H9 (cell line): ENCODE measurements around the gene DIP2C. TPM values are rescaled to one million over a fixed set of nuclear protein-coding genes. Genes with fewer than 3 reads are reported as not detected.
A peak's percentile ranks its signal among the peaks of the same experiment; 100 is the strongest.

Experiments
- DNase-seq: peaks from one replicate; pipeline ENCODE4 v3.0.0-alpha.2; 2017
- H2AFZ ChIP-seq: one replicate; pipeline ENCODE4 v1.6.1; 2013; ENCODE audit warnings: mild to moderate bottlenecking, low read length, control low read depth, moderate library complexity
- H2AK5ac ChIP-seq: 2 replicates; pipeline ENCODE4 v1.6.1; 2013; ENCODE audit warnings: low read length, control low read depth, mixed read lengths; ENCODE audit not compliant: insufficient read length
- H2BK120ac ChIP-seq: one replicate; pipeline ENCODE4 v1.6.1; 2013; ENCODE audit warnings: low read depth, mild to moderate bottlenecking, low read length, control low read depth, inconsistent platforms; ENCODE audit not compliant: poor library complexity, severe bottlenecking
- H2BK12ac ChIP-seq: 2 replicates; pipeline ENCODE4 v1.6.1; 2013; ENCODE audit warnings: low read length, control low read depth, mixed read lengths, low read depth; ENCODE audit not compliant: insufficient read length
- H2BK15ac ChIP-seq: 2 replicates; pipeline ENCODE4 v1.6.1; 2013; ENCODE audit warnings: low read depth, low read length, control low read depth
- H2BK20ac ChIP-seq: one replicate; pipeline ENCODE4 v1.6.1; 2013; ENCODE audit warnings: low read depth, mild to moderate bottlenecking, low read length, control low read depth, inconsistent platforms; ENCODE audit not compliant: poor library complexity, severe bottlenecking
- H2BK5ac ChIP-seq: 2 replicates; pipeline ENCODE4 v1.6.1; 2013; ENCODE audit warnings: low read length, control low read depth, mixed read lengths; ENCODE audit not compliant: insufficient read length
- H3K14ac ChIP-seq: 2 replicates; pipeline ENCODE4 v1.6.1; 2013; ENCODE audit warnings: low read length, control low read depth; ENCODE audit not compliant: insufficient read depth
- H3K18ac ChIP-seq: 2 replicates; pipeline ENCODE4 v1.6.1; 2013; ENCODE audit warnings: low read depth, mild to moderate bottlenecking, mixed read lengths, low read length, control low read depth; ENCODE audit not compliant: insufficient read length
- H3K23ac ChIP-seq: 2 replicates; pipeline ENCODE4 v1.6.1; 2013; ENCODE audit warnings: low read length, control low read depth, mixed read lengths, low read depth; ENCODE audit not compliant: insufficient read length
- H3K23me2 ChIP-seq: 2 replicates; pipeline ENCODE4 v1.6.1; 2013; ENCODE audit warnings: low read depth, mild to moderate bottlenecking, mixed read lengths, low read length, control low read depth; ENCODE audit not compliant: insufficient read length, poor library complexity, severe bottlenecking
- H3K27ac ChIP-seq: 2 replicates; pipeline ENCODE4 v1.5.1; 2013; ENCODE audit warnings: low read length, control low read depth, mixed read lengths, low read depth; ENCODE audit not compliant: insufficient read length
- H3K27me3 ChIP-seq: 2 replicates; pipeline ENCODE4 v1.6.1; 2013; ENCODE audit warnings: low read length, control low read depth, inconsistent platforms; ENCODE audit not compliant: insufficient read depth
- H3K4ac ChIP-seq: 2 replicates; pipeline ENCODE4 v1.6.1; 2013; ENCODE audit warnings: low read depth, mild to moderate bottlenecking, control low read depth, inconsistent platforms, low read length, moderate library complexity
- H3K4me1 ChIP-seq: 2 replicates; pipeline ENCODE4 v1.6.1; 2013; ENCODE audit warnings: low read length, control low read depth, inconsistent platforms; ENCODE audit not compliant: insufficient read depth
- H3K4me2 ChIP-seq: 2 replicates; pipeline ENCODE4 v1.6.1; 2013; ENCODE audit warnings: low read length, control low read depth, mixed read lengths; ENCODE audit not compliant: insufficient read length, insufficient read depth
- H3K56ac ChIP-seq: 2 replicates; pipeline ENCODE4 v1.6.1; 2013; ENCODE audit warnings: low read depth, mild to moderate bottlenecking, mixed read lengths, low read length, control low read depth; ENCODE audit not compliant: insufficient read length
- H3K79me1 ChIP-seq: 2 replicates; pipeline ENCODE4 v1.6.1; 2013; ENCODE audit warnings: low read depth, mild to moderate bottlenecking, moderate library complexity, low read length, control low read depth, inconsistent platforms; ENCODE audit not compliant: insufficient read depth, poor library complexity, severe bottlenecking
- H3K79me2 ChIP-seq: 2 replicates; pipeline ENCODE4 v1.6.1; 2013; ENCODE audit warnings: low read length, control low read depth, inconsistent platforms; ENCODE audit not compliant: insufficient read depth
- H3K9ac ChIP-seq: 2 replicates; pipeline ENCODE4 v1.6.1; 2013; ENCODE audit warnings: low read length, control low read depth, mixed read lengths; ENCODE audit not compliant: insufficient read length; ENCODE audit errors: extremely low read depth
- H3K9me3 ChIP-seq: one replicate; pipeline ENCODE4 v1.6.1; 2013; ENCODE audit warnings: low read depth, low read length, inconsistent platforms; ENCODE audit not compliant: control insufficient read depth
- H3T11ph ChIP-seq: one replicate; pipeline ENCODE4 v1.6.1; 2013; ENCODE audit warnings: mild to moderate bottlenecking, low read length, control low read depth, inconsistent platforms
- H4K20me1 ChIP-seq: one replicate; pipeline ENCODE4 v1.6.1; 2013; ENCODE audit not compliant: control insufficient read depth, insufficient read length, insufficient read depth
- H4K5ac ChIP-seq: 2 replicates; pipeline ENCODE4 v1.6.1; 2013; ENCODE audit warnings: low read depth, mild to moderate bottlenecking, mixed read lengths, low read length, control low read depth; ENCODE audit not compliant: insufficient read length
- H4K8ac ChIP-seq: replicated peaks from 2 replicates; pipeline ENCODE4 v1.6.1; 2013; ENCODE audit warnings: low read length, control low read depth, mixed read lengths, low read depth; ENCODE audit not compliant: insufficient read length
- H4K91ac ChIP-seq: 2 replicates; pipeline ENCODE4 v1.6.1; 2013; ENCODE audit warnings: low read depth, mild to moderate bottlenecking, moderate library complexity, mixed read lengths, low read length, control low read depth; ENCODE audit not compliant: insufficient read length
- H3K27ac Mint-ChIP-seq, 3 experiments: 2 replicates in 2 of 3; 3 replicates in 1 of 3; pipeline ENCODE4 v1.8.0; 2020 to 2021; ENCODE audit warnings: mixed read lengths in 3 of 3, mild to moderate bottlenecking in 1 of 3, moderate library complexity in 1 of 3
- H3K27me3 Mint-ChIP-seq: 2 replicates; pipeline ENCODE4 v1.8.0; 2021; ENCODE audit warnings: low read depth, mild to moderate bottlenecking, moderate library complexity, mixed read lengths
- H3K36me3 Mint-ChIP-seq, 3 experiments: 2 replicates in 2 of 3; 3 replicates in 1 of 3; pipeline ENCODE4 v1.8.0; 2020 to 2021; ENCODE audit warnings: low read depth in 3 of 3, mixed read lengths in 3 of 3; ENCODE audit not compliant: insufficient read depth in 1 of 3
- H3K4me1 Mint-ChIP-seq, 2 experiments: 2 replicates each; pipeline ENCODE4 v1.8.0; 2020; ENCODE audit warnings: mixed read lengths in 2 of 2
- H3K4me3 Mint-ChIP-seq, 2 experiments: 2 replicates in 1 of 2; 3 replicates in 1 of 2; pipeline ENCODE4 v1.8.0; 2020 to 2021; ENCODE audit warnings: mild to moderate bottlenecking in 2 of 2, mixed read lengths in 2 of 2, moderate library complexity in 1 of 2
- H3K9me3 Mint-ChIP-seq, 2 experiments: 2 replicates in 1 of 2; 3 replicates in 1 of 2; pipeline ENCODE4 v1.8.0; 2020; ENCODE audit warnings: mild to moderate bottlenecking in 2 of 2, mixed read lengths in 2 of 2, moderate library complexity in 1 of 2
- CTCF ChIP-seq: fragments of 200-600 bp; sonication (generic); conservative IDR thresholded peaks from 3 replicates; pipeline ENCODE4 v1.8.0; 2021; ENCODE audit warnings: antibody characterized with exemption, mild to moderate bottlenecking
- WGBS: extraction: QIAGEN DNeasy Blood & Tissue Kit; methylation state at CpG from one replicate; pipeline ENCODE4 v1.1.7; 2013; ENCODE audit warnings: missing lambda C conversion rate, low lambda C conversion rate, mixed read lengths; ENCODE audit not compliant: insufficient read length; ENCODE audit errors: extremely low coverage; 5-methylcytosine and 5-hydroxymethylcytosine counted together
- total RNA-seq: library from RNA; stranded (reverse); gene quantifications from 2 replicates; pipeline ENCODE4 v1.2.1, GENCODE V29; 2021

DIP2C gene
- total RNA-seq, 1 experiment from 2014 or later, result 7.9 TPM

- Histone ChIP-seq H2AFZ (no peak overlapping the region), H3K4ac (no peak overlapping the region), H3K23ac (no peak overlapping the region), H3K18ac (no peak overlapping the region), H3K27ac (no peak overlapping the region), H3K9ac (no peak overlapping the region), H3K4me1 (no peaks in the 10 kb centered on the region), H3T11ph (no peak overlapping the region), H3K4me2 (no peak overlapping the region), H2BK20ac (no peak overlapping the region), H3K27me3 (no peaks in the 10 kb centered on the region), H3K79me2 (peaks cover 5% of the 10 kb centered on the region), H3K56ac (no peak overlapping the region), H4K20me1 (no peaks in the 10 kb centered on the region), H3K79me1 (no peaks in the 10 kb centered on the region), H2BK120ac (no peak overlapping the region), H4K8ac (no peak overlapping the region), H2AK5ac (no peak overlapping the region), H2BK15ac (no peak overlapping the region), H3K14ac (no peak overlapping the region; the same call in 1 of the 2 replicates), H4K91ac (no peak overlapping the region), H2BK12ac (no peak overlapping the region), H3K9me3 (no peaks in the 10 kb centered on the region), H2BK5ac (no peak overlapping the region), H4K5ac (no peak overlapping the region), H3K23me2 (no peaks in the 10 kb centered on the region)
- peak overlapping the region in 1 of 3 experiments; percentile 20; a peak in 1 of 7 replicates for H3K27ac Mint-ChIP-seq
- no peaks in the 10 kb centered on the region for H3K9me3 Mint-ChIP-seq
- no peaks in the 10 kb centered on the region for H3K36me3 Mint-ChIP-seq
- no peak for DNase-seq
- no peak overlapping the region for H3K4me3 Mint-ChIP-seq
- H3K27me3 Mint-ChIP-seq, result no peaks in the 10 kb centered on the region
- TF ChIP-seq CTCF, result no peak
- peaks cover 11 to 20% of the 10 kb centered on the region in 2 experiments for H3K4me1 Mint-ChIP-seq
- no CpG with 5 or more reads among the region's 10 CpGs for WGBS
Observed at GRCh38 chr10:576130-576465, 113.4 kb downstream of the DIP2C start.
